B cell (primary cell): ENCODE results near the gene SORT1. TPM values are rescaled to one million over a fixed set of nuclear protein-coding genes. Genes with fewer than 3 reads are reported as not detected.

Experiments used
- ATAC-seq: fragments of 200-7000 bp; cut with Tn5 transposase; one replicate; pipeline ENCODE4 v1.10.0; 2021; ENCODE audit warnings: low read depth, mild to moderate bottlenecking, moderate number of reproducible peaks, moderate library complexity
- CTCF ChIA-PET: fragments of 350-600 bp; sonication (Branson Sonifier 250); formaldehyde crosslinking; loops from one replicate; lab custom pipeline; 2021; ENCODE audit warnings: antibody characterized with exemption, inconsistent platforms; lab: Charles Lee
- POLR2A ChIA-PET: fragments of 350-600 bp; sonication (Branson Sonifier 250); formaldehyde crosslinking; loops from one replicate; lab custom pipeline; 2021; ENCODE audit warnings: antibody characterized with exemption; lab: Charles Lee
- DNase-seq: peaks from one replicate; pipeline ENCODE4 v3.0.0; 2013
- H2AFZ ChIP-seq: 2 replicates; pipeline ENCODE4 v1.6.1; 2012; ENCODE audit warnings: mild to moderate bottlenecking, low read depth, low read length; ENCODE audit not compliant: insufficient read depth, poor library complexity, severe bottlenecking
- H3K27ac ChIP-seq, 2 donors: 1 replicate in 1 of 2; 2 replicates in 1 of 2; pipeline ENCODE4 v1.5.1; 2012 to 2013; ENCODE audit warnings: low read length in 2 of 2, mild to moderate bottlenecking in 2 of 2, moderate library complexity in 1 of 2
- H3K27me3 ChIP-seq, 4 experiments: fragments of 200-600 bp in 1 of 4; sonication (generic) in 1 of 4; replicated peaks in 1 of 4; 1 replicate in 2 of 4; 2 replicates in 2 of 4; pipeline versions ENCODE4 v1.6.1 to v1.7.0; 2013 to 2016; ENCODE audit warnings: low read length in 3 of 4, mild to moderate bottlenecking in 2 of 4, mixed read lengths in 1 of 4, moderate library complexity in 1 of 4; ENCODE audit not compliant: insufficient read depth in 4 of 4, control insufficient read depth in 3 of 4; ENCODE audit errors: control extremely low read depth in 1 of 4
- H3K36me3 ChIP-seq, 2 experiments: replicated peaks in 1 of 2; 1 replicate in 1 of 2; 2 replicates in 1 of 2; pipeline versions ENCODE4 v1.6.1 to v1.7.1; 2013; ENCODE audit warnings: low read length in 1 of 2; ENCODE audit not compliant: insufficient read depth in 2 of 2, control insufficient read depth in 1 of 2; ENCODE audit errors: control extremely low read depth in 1 of 2, extremely low read depth in 1 of 2
- H3K4me1 ChIP-seq, 2 donors: fragments of 200-600 bp in 1 of 2; sonication (generic) in 1 of 2; 1 replicate in 1 of 2; 2 replicates in 1 of 2; pipeline versions ENCODE4 v1.5.1 to v1.6.1; 2013 to 2017; ENCODE audit warnings: low read length in 2 of 2; ENCODE audit not compliant: control insufficient read depth in 2 of 2, insufficient read depth in 2 of 2
- H3K4me2 ChIP-seq: replicated peaks from 2 replicates; pipeline ENCODE3; 2012; ENCODE audit warnings: mild to moderate bottlenecking, low read depth, low read length; ENCODE audit not compliant: poor library complexity, severe bottlenecking
- H3K4me3 ChIP-seq, 5 experiments: fragments of 200-600 bp in 1 of 5; sonication (generic) in 1 of 5; 1 replicate in 3 of 5; 2 replicates in 2 of 5; pipeline versions ENCODE4 v1.5.1 to v1.7.0; 2011 to 2016; ENCODE audit warnings: low read length in 4 of 5, mild to moderate bottlenecking in 4 of 5, low read depth in 2 of 5, control low read depth in 1 of 5, moderate library complexity in 1 of 5; ENCODE audit not compliant: insufficient read depth in 1 of 5; ENCODE audit errors: control extremely low read depth in 1 of 5, extremely low read depth in 1 of 5
- H3K79me2 ChIP-seq: fragments of 200-600 bp; sonication (generic); one replicate; pipeline ENCODE4 v1.6.0; 2016; ENCODE audit warnings: low read length; ENCODE audit not compliant: control insufficient read depth, insufficient read depth
- H3K9ac ChIP-seq: fragments of 200-600 bp; sonication (generic); 2 replicates; pipeline ENCODE4 v1.6.1; 2017; ENCODE audit warnings: mild to moderate bottlenecking, low read length, moderate library complexity
- H3K9me3 ChIP-seq, 3 donors: one replicate each; pipeline versions ENCODE4 v1.6.1 to v1.7.1; 2013; ENCODE audit warnings: low read length in 2 of 3; ENCODE audit not compliant: control insufficient read depth in 2 of 3, insufficient read depth in 1 of 3; ENCODE audit errors: control extremely low read depth in 1 of 3
- H4K20me1 ChIP-seq: 2 replicates; pipeline ENCODE4 v1.6.0; 2012; ENCODE audit warnings: mild to moderate bottlenecking, low read length; ENCODE audit not compliant: insufficient read depth, control insufficient read depth, poor library complexity, severe bottlenecking
- H3K27ac Mint-ChIP-seq: one replicate; pipeline ENCODE4 v1.8.0; 2021; ENCODE audit warnings: mixed read lengths
- H3K27me3 Mint-ChIP-seq: one replicate; pipeline ENCODE4 v1.8.0; 2021; ENCODE audit warnings: mixed read lengths
- H3K4me1 Mint-ChIP-seq: one replicate; pipeline ENCODE4 v1.8.0; 2021; ENCODE audit warnings: mixed read lengths
- H3K4me3 Mint-ChIP-seq: one replicate; pipeline ENCODE4 v1.8.0; 2021; ENCODE audit warnings: mixed read lengths
- H3K9me3 Mint-ChIP-seq: one replicate; pipeline ENCODE4 v1.8.0; 2022; ENCODE audit warnings: mixed read lengths; ENCODE audit not compliant: insufficient read depth
- CTCF ChIP-seq: fragments of 200-600 bp; IDR thresholded peaks from one replicate; pipeline ENCODE4 v1.8.0; 2022; ENCODE audit warnings: antibody characterized with exemption, mild to moderate bottlenecking
- EZH2 ChIP-seq: IDR thresholded peaks from 2 replicates; pipeline ENCODE4 v1.6.1; 2012; ENCODE audit warnings: borderline replicate concordance, low read depth, mild to moderate bottlenecking, moderate library complexity, low read length; ENCODE audit not compliant: insufficient read depth, poor library complexity, severe bottlenecking
- WGBS: methylation state at CpG from one replicate; pipeline ENCODE4 v1.1.5; 2013; ENCODE audit warnings: missing lambda C conversion rate; ENCODE audit not compliant: insufficient coverage; 5-methylcytosine and 5-hydroxymethylcytosine counted together
- intact Hi-C: fragments of 100-400 bp; cut with micrococcal nuclease; formaldehyde crosslinking; loops from one replicate; pipeline ENCODE4 v1.10.0; 2022
- polyA plus RNA-seq: library from polyadenylated mRNA; depleted of rRNA; stranded (reverse); fragments of >200 nt; gene quantifications from 2 replicates; pipeline ENCODE4 v1.2.3, GENCODE V29; 2012
- total RNA-seq, 2 donors: library from RNA; stranded (reverse); fragments of 120-200 nt in 1 of 2; gene quantifications; 1 replicate in 1 of 2; 2 replicates in 1 of 2; pipeline versions ENCODE4 v1.2.3 to v1.2.4, GENCODE V29; 2013 to 2022

Gene SORT1
- total and polyA plus RNA-seq, 2 donors (not counting 1 experiment from before 2014, with no cell fraction given), result 0.13 to 0.25 TPM

DNA sequence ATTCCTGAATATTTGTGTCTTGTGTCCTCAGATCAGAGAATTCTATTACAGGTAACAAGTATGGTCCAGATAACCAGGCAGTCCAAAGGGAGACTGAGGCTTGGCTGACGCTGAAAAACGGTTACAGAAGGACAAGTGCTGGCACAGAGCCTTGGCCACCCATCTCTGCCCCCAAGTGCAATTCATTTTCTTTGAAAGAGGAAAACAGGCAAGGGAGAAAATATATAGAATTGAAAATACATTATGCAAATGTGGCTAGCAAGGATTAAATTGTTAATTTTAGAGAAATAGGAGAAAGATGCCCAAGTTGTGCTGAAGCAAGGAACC is 1.2 kb downstream of the SORT1 start:
- peaks cover 62% of the 10 kb centered on the region for H3K27me3 Mint-ChIP-seq

More for the DNA sequence above, 1.2 kb downstream of the SORT1 start:
- no peak overlapping the region for H3K9ac ChIP-seq
- no peak overlapping the region for H3K27ac Mint-ChIP-seq
- peak overlapping the region in 1 of 5 experiments; percentile 52 for H3K4me3 ChIP-seq
- peaks cover 0 to 3% (median 2%) of the 10 kb centered on the region in 3 donors for H3K9me3 ChIP-seq
- no peaks in the 10 kb centered on the region for H4K20me1 ChIP-seq
- 53% methylated on average over 2 of the region's 2 CpGs for WGBS
- peak overlapping the region; percentile 82 for H3K4me2 ChIP-seq
- intact Hi-C loops, result loop anchor here (5.0 kb wide), 1 partner anchor 284 kb away; the partner anchor contains the start of gene ELAPOR1
- H3K27me3 ChIP-seq, result peaks cover 0 to 46% (median 38%) of the 10 kb centered on the region in 4 experiments
- CTCF ChIA-PET, result interaction anchor here (1.8 to 9.4 kb wide), 4 partner anchors 17 to 135 kb away, joined by 4 to 387 read pairs (median 28); partner anchors contain the start of gene PSRC1
- POLR2A ChIA-PET, result no interaction called here
- peaks cover 0 to 6% of the 10 kb centered on the region in 2 experiments for H3K36me3 ChIP-seq
- no peak for TF ChIP-seq CTCF
- no peak for TF ChIP-seq EZH2
- H3K4me1 ChIP-seq, result peaks cover 29 to 31% of the 10 kb centered on the region in 2 donors
- no peak overlapping the region for H3K27ac ChIP-seq
- peaks cover 35% of the 10 kb centered on the region for H3K4me1 Mint-ChIP-seq
- DNase-seq, result no peak
- no peak overlapping the region for H2AFZ ChIP-seq
- H3K4me3 Mint-ChIP-seq, result peak overlapping the region; percentile 88
- H3K79me2 ChIP-seq, result no peaks in the 10 kb centered on the region
- no peak for ATAC-seq
- H3K9me3 Mint-ChIP-seq, result no peaks in the 10 kb centered on the region
